Activated CD8-positive, alpha-beta T cell treated with anti-CD3 and anti-CD28 coated beads, Interleukin-2, amount 10 ng/mL, durations not matched to agents 7 days and 5 days (primary cell): Measurements from ENCODE around the gene SYNC. TPM values are rescaled to one million over a fixed set of nuclear protein-coding genes. Genes with fewer than 3 reads are reported as not detected.
"Not testable (repeated sequence)": the region's sequence is repeated elsewhere in the genome, so short reads cannot be mapped to it uniquely, and the experiment has no call there.

Source experiments
- ATAC-seq: fragments of 150-1000 bp; cut with Tn5 transposase; one replicate; pipeline ENCODE4 v1.10.0; 2021; ENCODE audit warnings: moderate library complexity
- CTCF ChIA-PET: fragments of 350-600 bp; sonication (Branson Sonifier 250); formaldehyde crosslinking; loops from one replicate; lab custom pipeline; 2021; ENCODE audit warnings: antibody characterized with exemption; lab: Charles Lee
- POLR2A ChIA-PET: fragments of 350-600 bp; sonication (Branson Sonifier 250); formaldehyde crosslinking; loops from one replicate; lab custom pipeline; 2021; ENCODE audit warnings: antibody characterized with exemption; lab: Charles Lee
- DNase-seq: peaks from one replicate; pipeline ENCODE4 v3.0.0-alpha.2; 2020
- H3K27ac Mint-ChIP-seq: one replicate; pipeline ENCODE4 v1.8.0; 2021; ENCODE audit warnings: mild to moderate bottlenecking, mixed read lengths
- H3K27me3 Mint-ChIP-seq: one replicate; pipeline ENCODE4 v1.8.0; 2021; ENCODE audit warnings: low read depth, mixed read lengths
- H3K36me3 Mint-ChIP-seq: one replicate; pipeline ENCODE4 v1.8.0; 2021; ENCODE audit warnings: low read depth, mixed read lengths
- H3K4me1 Mint-ChIP-seq: one replicate; pipeline ENCODE4 v1.8.0; 2021; ENCODE audit warnings: low read depth, mixed read lengths
- H3K4me3 Mint-ChIP-seq: one replicate; pipeline ENCODE4 v1.8.0; 2021; ENCODE audit warnings: mild to moderate bottlenecking, mixed read lengths
- H3K9me3 Mint-ChIP-seq: one replicate; pipeline ENCODE4 v1.8.0; 2022; ENCODE audit warnings: mixed read lengths; ENCODE audit not compliant: insufficient read depth
- total RNA-seq, 2 experiments: library from RNA; stranded (reverse); gene quantifications; one replicate each; pipeline ENCODE4 v1.2.3, GENCODE V29; 2021

SYNC gene
- total RNA-seq, 2 experiments from 2014 or later, result not detected

GRCh38 chr1:32706491-32706890 lies 3.9 kb upstream of the SYNC start:
- Mint-ChIP-seq H3K4me3 (no peak overlapping the region), H3K36me3 (no peaks in the 10 kb centered on the region), H3K27me3 (peaks cover 26% of the 10 kb centered on the region), H3K27ac (no peak overlapping the region), H3K9me3 (no peaks in the 10 kb centered on the region), H3K4me1 (peaks cover 8% of the 10 kb centered on the region)
- CTCF ChIA-PET, result interaction anchor here (0.9 to 2.0 kb wide), 4 partner anchors 9 to 68 kb away, joined by 3 to 12 read pairs (median 4); no protein-coding TSS in a partner anchor
- POLR2A ChIA-PET, result interaction anchor here (0.9 to 1.1 kb wide), 2 partner anchors 21 to 55 kb away, joined by 4 read pairs; no protein-coding TSS in a partner anchor
- no peak for ATAC-seq
- DNase-seq, result no peak

DNA sequence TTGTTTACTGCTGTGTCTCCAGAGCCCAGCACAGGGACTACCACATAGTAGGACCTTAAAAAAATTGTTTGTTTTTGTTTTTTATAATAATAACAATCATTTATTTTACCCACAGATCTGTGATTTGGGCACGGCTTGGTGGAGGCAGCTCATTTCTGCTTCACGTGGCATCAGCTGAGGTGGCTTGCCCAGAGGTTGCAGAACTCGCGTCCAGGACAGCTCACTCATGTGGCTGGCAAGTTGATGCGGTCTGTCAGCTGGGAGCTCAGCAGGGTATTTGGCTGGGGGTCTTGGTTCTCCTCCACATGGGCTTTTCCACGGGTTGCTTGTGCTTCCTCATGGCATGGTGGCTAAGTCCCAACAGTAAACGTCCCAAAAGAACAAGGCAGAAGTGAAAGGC lies 2.9 kb upstream of the SYNC start:
- Mint-ChIP-seq H3K4me1 (peaks cover 8% of the 10 kb centered on the region), H3K27ac (no peak overlapping the region), H3K36me3 (no peaks in the 10 kb centered on the region), H3K4me3 (no peak overlapping the region), H3K9me3 (no peaks in the 10 kb centered on the region), H3K27me3 (peaks cover 33% of the 10 kb centered on the region)
- ATAC-seq (no peak), DNase-seq (no peak)
- CTCF ChIA-PET, result interaction anchor here (1.0 to 2.0 kb wide), 3 partner anchors 17 to 69 kb away, joined by 3 to 12 read pairs (median 6); no protein-coding TSS in a partner anchor
- POLR2A ChIA-PET, result interaction anchor here (0.9 to 1.1 kb wide), 2 partner anchors 20 to 54 kb away, joined by 4 read pairs; no protein-coding TSS in a partner anchor

DNA sequence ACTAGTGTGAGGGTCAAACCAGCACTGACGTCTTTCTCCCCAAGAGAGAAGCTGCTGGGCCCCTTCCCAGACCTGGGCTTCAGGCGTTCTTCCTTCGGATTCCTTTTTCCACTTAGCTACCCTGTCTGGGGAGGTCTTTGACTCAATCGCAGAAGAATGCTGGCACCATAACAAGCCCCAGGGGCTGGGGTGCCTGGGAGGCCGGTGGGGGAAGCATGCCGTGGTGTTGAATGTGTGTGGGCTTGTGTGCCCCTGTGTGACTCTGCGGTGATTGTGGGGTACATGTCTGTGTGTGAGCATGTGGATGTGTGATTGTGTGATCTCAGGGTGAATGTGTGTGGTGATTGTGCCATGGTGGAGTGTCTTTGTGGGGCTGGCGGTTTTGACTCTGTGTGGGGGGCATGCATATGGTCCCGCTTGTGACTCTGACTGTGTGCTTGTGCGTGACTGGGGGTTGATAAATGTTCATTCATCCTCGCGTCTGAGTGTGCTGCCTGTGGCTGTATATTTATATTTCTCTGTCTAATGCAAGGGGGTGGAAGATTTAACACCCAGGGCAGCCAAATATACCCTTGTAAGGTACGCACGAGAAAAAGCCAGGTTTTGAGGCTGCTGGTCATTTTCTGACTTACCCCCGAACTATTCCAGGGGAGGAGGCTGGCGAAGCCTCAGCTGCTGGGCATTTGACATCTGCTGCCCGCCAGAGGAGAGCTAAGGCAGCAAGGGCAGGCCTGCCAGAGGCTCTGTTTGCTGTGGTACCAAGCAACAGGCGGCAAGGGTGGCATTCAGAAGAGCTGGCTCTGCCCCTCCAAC lies 1.1 kb upstream of the SYNC start:
- Mint-ChIP-seq H3K27ac (no peak overlapping the region), H3K4me3 (no peak overlapping the region), H3K36me3 (no peaks in the 10 kb centered on the region), H3K4me1 (peaks cover 8% of the 10 kb centered on the region), H3K9me3 (no peaks in the 10 kb centered on the region), H3K27me3 (peaks cover 37% of the 10 kb centered on the region)
- POLR2A ChIA-PET, result interaction anchor here (0.5 to 0.6 kb wide), 2 partner anchors 12 kb away, joined by 3 read pairs; no protein-coding TSS in a partner anchor
- DNase-seq (no peak), ATAC-seq (no peak)
- CTCF ChIA-PET, result interaction anchor here (0.6 to 3.7 kb wide), 2 partner anchors 9 to 238 kb away, joined by 3 to 20 read pairs; no protein-coding TSS in a partner anchor

DNA sequence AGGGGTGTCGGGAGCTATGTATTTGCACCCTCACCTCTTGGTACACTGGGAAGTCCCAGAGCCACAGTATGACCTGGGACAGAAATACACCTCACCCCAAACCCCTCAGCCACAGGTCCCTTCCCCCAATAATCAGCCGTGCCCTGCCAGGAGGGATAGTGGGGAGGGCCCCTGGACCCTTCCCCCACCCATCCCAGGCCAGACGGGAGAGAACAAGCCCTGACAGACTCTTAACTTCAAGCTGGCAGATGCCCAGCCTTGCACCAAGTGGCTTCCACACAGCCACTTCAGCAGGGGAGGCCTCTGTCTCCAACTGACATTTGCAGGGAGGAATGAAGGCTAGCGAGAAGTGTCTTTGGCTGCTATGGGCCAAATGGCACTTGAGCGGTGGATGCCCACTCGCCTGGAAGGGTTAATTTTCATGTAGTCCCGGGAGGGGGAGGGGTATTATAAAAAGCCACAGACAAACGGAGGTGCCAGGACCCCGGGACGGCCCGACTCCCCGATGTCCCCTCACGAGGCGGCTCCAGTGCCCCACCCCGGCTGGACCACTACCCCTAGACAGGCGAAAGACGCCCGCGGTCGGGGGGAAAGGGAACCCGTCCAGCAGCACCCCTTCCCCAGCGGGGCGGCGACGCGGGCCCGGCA lies 495 bp downstream of the SYNC start:
- H3K27ac Mint-ChIP-seq, result no peak overlapping the region
- CTCF ChIA-PET, result interaction anchor here (0.6 to 3.7 kb wide), 3 partner anchors 11 to 229 kb away, joined by 3 to 20 read pairs (median 3); no protein-coding TSS in a partner anchor
- no peaks in the 10 kb centered on the region for H3K9me3 Mint-ChIP-seq
- DNase-seq (no peak), ATAC-seq (no peak)
- no peaks in the 10 kb centered on the region for H3K36me3 Mint-ChIP-seq
- peaks cover 8% of the 10 kb centered on the region for H3K4me1 Mint-ChIP-seq
- POLR2A ChIA-PET, result interaction anchor here (0.6 kb wide), 1 partner anchor 60 kb away, joined by 4 read pairs; no protein-coding TSS in a partner anchor
- peaks cover 34% of the 10 kb centered on the region for H3K27me3 Mint-ChIP-seq
- H3K4me3 Mint-ChIP-seq, result no peak overlapping the region

DNA sequence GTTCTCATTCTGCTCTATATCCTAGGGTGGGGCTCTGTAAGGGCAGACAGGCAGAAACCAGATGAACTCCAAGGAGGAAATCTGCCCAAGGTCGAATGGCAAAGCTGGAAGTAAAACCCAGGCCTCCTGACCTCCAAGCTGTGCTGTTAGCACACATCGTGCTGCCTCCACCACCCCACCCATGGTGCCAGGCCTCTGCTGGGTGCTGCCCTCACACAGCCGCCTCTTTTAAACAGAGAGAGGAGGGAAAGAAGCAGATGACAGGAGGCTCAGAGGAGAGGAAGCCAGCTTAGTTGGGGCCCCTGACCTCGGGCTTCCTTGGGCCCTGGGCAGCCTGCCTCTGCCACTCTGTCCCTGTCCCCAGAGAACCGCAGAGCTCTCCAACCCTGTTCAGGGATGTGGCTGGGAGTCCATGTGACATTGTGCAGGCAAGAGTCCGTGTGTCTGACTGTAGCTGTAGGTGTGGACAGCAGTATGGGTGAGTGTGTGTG lies 1.1 kb downstream of the SYNC start:
- Mint-ChIP-seq H3K36me3 (no peaks in the 10 kb centered on the region), H3K4me3 (no peak overlapping the region), H3K9me3 (no peaks in the 10 kb centered on the region), H3K27ac (no peak overlapping the region), H3K27me3 (peaks cover 34% of the 10 kb centered on the region), H3K4me1 (peaks cover 8% of the 10 kb centered on the region)
- no peak for DNase-seq
- ChIA-PET CTCF (interaction anchor here (0.6 to 3.7 kb wide), 3 partner anchors 11 to 229 kb away, joined by 3 to 20 read pairs (median 3); no protein-coding TSS in a partner anchor), POLR2A (no interaction called here)
- ATAC-seq, result no peak

DNA sequence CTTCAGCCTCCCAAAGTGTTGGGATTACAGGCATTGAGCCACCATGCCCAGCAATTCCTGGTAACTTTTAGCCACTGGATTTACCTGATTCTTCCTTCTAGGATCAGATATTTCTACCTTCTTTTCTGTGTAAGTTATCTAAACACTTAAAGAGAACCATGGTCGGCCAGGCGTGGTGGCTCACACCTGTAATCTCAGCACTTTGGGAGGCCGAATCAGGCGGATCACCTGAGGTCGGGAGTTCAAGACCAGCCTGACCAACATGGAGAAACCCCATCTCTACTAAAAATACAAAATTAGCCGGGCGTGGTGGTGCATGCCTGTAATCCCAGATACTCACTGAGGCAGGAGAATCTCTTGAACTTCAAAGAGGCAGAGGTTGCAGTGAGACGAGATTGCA lies 5.6 kb downstream of the SYNC start:
- H3K27ac Mint-ChIP-seq, H3K9me3 Mint-ChIP-seq, CTCF ChIA-PET, H3K36me3 Mint-ChIP-seq, DNase-seq, POLR2A ChIA-PET, ATAC-seq, H3K4me3 Mint-ChIP-seq: not testable (repeated sequence)
- Mint-ChIP-seq H3K27me3 (peaks cover 18% of the 10 kb centered on the region), H3K4me1 (peaks cover 17% of the 10 kb centered on the region)

- H3K27ac Mint-ChIP-seq, result peak overlapping the region; percentile 4
- H3K27me3 Mint-ChIP-seq, result peaks cover 9% of the 10 kb centered on the region
- no peak overlapping the region for H3K4me3 Mint-ChIP-seq
- ChIA-PET CTCF (no interaction called here), POLR2A (no interaction called here)
- H3K4me1 Mint-ChIP-seq, result peaks cover 15% of the 10 kb centered on the region
- no peak for ATAC-seq
- H3K36me3 Mint-ChIP-seq, result no peaks in the 10 kb centered on the region
- no peaks in the 10 kb centered on the region for H3K9me3 Mint-ChIP-seq
- DNase-seq, result no peak
These were observed 6.5 kb downstream of the SYNC start for GRCh38 chr1:32696041-32696440.

DNA sequence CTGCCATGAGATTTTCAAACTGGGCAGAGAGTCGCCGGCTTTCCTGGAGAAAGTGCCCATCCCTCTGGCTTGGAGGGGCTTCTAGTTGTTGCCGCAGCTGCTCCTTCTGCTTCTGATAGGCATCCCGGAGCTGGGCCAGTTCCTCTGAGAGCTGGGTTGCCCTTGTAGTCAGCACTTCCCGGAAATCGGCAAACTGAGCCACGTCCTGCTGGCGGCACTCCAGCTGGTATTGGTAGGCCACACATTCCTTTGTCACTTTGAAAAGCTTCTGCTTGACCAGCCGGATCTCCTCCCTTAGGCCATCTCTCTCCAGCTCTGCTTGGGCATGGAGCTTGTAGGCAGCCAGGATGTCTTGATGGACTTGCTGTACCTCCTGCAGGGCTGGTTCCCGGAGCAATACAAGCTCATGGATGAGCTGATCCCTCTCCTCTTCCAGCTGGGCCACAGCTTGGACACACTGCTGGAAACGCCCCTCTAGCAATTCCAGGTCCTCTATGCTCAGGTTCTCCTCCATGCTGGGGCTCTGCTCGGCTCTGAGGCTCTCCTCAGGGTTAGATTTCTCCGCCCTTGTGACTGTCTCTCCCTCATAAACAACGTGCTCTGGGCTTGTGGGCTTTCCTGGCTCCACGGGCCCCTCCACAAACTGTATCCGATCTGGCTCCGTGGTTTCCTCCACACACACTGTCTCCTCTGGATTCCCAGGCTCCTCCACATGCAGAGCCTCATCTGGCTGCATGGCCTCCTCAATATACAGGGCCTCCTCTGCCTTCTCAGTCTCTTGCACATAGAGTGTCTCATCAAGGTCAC lies 7.3 kb downstream of the SYNC start:
- peaks cover under 1% of the 10 kb centered on the region for H3K36me3 Mint-ChIP-seq
- ChIA-PET CTCF (interaction anchor here (1.0 to 1.3 kb wide), 2 partner anchors 17 to 175 kb away, joined by 3 to 7 read pairs; no protein-coding TSS in a partner anchor), POLR2A (interaction anchor here (0.9 kb wide), 1 partner anchor 44 kb away, joined by 3 read pairs; the partner anchor contains the start of genes RBBP4 and ZBTB8OS)
- H3K4me1 Mint-ChIP-seq, result peaks cover 15% of the 10 kb centered on the region
- DNase-seq (no peak), ATAC-seq (no peak)
- H3K4me3 Mint-ChIP-seq, result no peak overlapping the region
- no peaks in the 10 kb centered on the region for H3K9me3 Mint-ChIP-seq
- H3K27ac Mint-ChIP-seq, result peak overlapping the region; percentile 4
- H3K27me3 Mint-ChIP-seq, result peaks cover 7% of the 10 kb centered on the region

DNA sequence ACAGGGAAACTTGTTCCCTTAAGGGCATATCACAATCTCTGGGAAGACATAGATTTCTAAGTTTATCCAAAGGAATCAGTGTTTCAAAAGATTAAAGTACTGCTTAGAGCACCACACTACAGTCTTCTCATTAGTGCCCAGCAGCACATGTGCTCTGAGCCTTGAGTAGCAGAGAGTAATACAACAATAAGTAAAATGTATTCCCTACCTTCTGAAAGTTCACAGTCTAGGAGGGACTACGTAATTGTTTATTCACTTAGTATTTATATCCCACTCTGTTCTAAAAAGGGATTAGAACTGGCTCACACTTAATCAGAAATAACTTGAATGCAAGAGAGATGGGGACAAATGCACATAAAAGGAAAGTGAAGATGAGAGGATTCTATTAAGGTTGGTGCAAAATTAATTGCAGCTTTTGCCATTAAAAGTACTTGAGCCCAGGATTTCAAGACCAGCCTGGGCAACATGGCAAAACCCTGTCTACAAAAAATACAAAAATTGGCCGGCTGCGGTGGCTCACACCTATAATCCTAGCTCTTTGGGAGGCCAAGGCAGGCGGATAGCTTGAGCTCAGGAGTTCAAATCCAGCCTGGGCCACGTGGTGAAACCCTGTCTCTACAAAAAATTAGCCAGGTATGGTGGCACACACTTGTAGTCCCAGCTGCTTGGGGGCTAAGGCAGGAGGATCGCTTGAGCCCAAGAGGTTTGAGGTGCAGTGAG lies 9.0 kb downstream of the SYNC start:
- Mint-ChIP-seq H3K36me3 (peaks cover 3% of the 10 kb centered on the region), H3K27ac (no peak overlapping the region), H3K27me3 (no peaks in the 10 kb centered on the region), H3K4me3 (no peak overlapping the region), H3K9me3 (no peaks in the 10 kb centered on the region), H3K4me1 (peaks cover 15% of the 10 kb centered on the region)
- CTCF ChIA-PET, result no interaction called here
- no peak for DNase-seq
- ATAC-seq, result no peak
- POLR2A ChIA-PET, result no interaction called here

- H3K27ac Mint-ChIP-seq, result peak overlapping the region; percentile 2
- POLR2A ChIA-PET, result interaction anchor here (0.9 kb wide), 1 partner anchor 23 kb away, joined by 3 read pairs; no protein-coding TSS in a partner anchor
These were observed 16.2 kb downstream of the SYNC start for GRCh38 chr1:32686387-32686786.

More at GRCh38 chr1:32686387-32686786, 16.2 kb downstream of the SYNC start:
- DNase-seq (no peak), ATAC-seq (no peak)
- peaks cover 38% of the 10 kb centered on the region for H3K36me3 Mint-ChIP-seq
- no peaks in the 10 kb centered on the region for H3K9me3 Mint-ChIP-seq
- CTCF ChIA-PET, result interaction anchor here (0.6 to 1.9 kb wide), 2 partner anchors 26 to 166 kb away, joined by 3 to 5 read pairs; no protein-coding TSS in a partner anchor
- H3K4me3 Mint-ChIP-seq, result no peak overlapping the region
- H3K27me3 Mint-ChIP-seq, result no peaks in the 10 kb centered on the region
- no peaks in the 10 kb centered on the region for H3K4me1 Mint-ChIP-seq
